ENCODE data around the gene HMGN3. TPM values are rescaled to one million over a fixed set of nuclear protein-coding genes. Genes with fewer than 3 reads are reported as not detected.

Gene HMGN3
- total RNA-seq, 4 donors from 2014 or later, result 40.8 to 104 (median 82.1) TPM

- Histone ChIP-seq H3K27ac (no peak overlapping the region), H3K4me1 (no peaks in the 10 kb centered on the region), H3K4me3 (no peak overlapping the region), H3K36me3 (no peaks in the 10 kb centered on the region), H3K27me3 (no peaks in the 10 kb centered on the region), H3K9me3 (no peaks in the 10 kb centered on the region)
- no peak for DNase-seq (ENCODE audit: low spot score in 2 of 2)
- TF ChIP-seq POLR2A (IDR thresholded peaks at IDR 0.05) (no peak), EP300 (IDR thresholded peaks at IDR 0.05) (no peak)
- TF ChIP-seq, protein P1, sequence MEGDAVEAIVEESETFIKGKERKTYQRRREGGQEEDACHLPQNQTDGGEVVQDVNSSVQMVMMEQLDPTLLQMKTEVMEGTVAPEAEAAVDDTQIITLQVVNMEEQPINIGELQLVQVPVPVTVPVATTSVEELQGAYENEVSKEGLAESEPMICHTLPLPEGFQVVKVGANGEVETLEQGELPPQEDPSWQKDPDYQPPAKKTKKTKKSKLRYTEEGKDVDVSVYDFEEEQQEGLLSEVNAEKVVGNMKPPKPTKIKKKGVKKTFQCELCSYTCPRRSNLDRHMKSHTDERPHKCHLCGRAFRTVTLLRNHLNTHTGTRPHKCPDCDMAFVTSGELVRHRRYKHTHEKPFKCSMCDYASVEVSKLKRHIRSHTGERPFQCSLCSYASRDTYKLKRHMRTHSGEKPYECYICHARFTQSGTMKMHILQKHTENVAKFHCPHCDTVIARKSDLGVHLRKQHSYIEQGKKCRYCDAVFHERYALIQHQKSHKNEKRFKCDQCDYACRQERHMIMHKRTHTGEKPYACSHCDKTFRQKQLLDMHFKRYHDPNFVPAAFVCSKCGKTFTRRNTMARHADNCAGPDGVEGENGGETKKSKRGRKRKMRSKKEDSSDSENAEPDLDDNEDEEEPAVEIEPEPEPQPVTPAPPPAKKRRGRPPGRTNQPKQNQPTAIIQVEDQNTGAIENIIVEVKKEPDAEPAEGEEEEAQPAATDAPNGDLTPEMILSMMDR (IDR thresholded peaks at IDR 0.05), result no peak
- 56 to 65% methylated on average over 1 of the region's 1 CpG for WGBS, 2 donors
Observed at GRCh38 chr6:79159846-79160245, 74.6 kb downstream of the HMGN3 start.

GRCh38 chr6:79158856-79159516 lies 75.5 kb downstream of the HMGN3 start:
- Histone ChIP-seq H3K27ac (no peak overlapping the region), H3K9me3 (no peaks in the 10 kb centered on the region), H3K4me1 (no peaks in the 10 kb centered on the region), H3K4me3 (no peak overlapping the region), H3K36me3 (no peaks in the 10 kb centered on the region), H3K27me3 (no peaks in the 10 kb centered on the region)
- TF ChIP-seq, protein P1 (IDR thresholded peaks at IDR 0.05), result no peak
- no peak for TF ChIP-seq POLR2A (IDR thresholded peaks at IDR 0.05)
- TF ChIP-seq EP300 (IDR thresholded peaks at IDR 0.05), result no peak
- no peak for DNase-seq (ENCODE audit: low spot score in 2 of 2)
- whole genome bisulfite sequencing, 2 donors, result 92 to 94% methylated on average over 5 of the region's 5 CpGs

DNA sequence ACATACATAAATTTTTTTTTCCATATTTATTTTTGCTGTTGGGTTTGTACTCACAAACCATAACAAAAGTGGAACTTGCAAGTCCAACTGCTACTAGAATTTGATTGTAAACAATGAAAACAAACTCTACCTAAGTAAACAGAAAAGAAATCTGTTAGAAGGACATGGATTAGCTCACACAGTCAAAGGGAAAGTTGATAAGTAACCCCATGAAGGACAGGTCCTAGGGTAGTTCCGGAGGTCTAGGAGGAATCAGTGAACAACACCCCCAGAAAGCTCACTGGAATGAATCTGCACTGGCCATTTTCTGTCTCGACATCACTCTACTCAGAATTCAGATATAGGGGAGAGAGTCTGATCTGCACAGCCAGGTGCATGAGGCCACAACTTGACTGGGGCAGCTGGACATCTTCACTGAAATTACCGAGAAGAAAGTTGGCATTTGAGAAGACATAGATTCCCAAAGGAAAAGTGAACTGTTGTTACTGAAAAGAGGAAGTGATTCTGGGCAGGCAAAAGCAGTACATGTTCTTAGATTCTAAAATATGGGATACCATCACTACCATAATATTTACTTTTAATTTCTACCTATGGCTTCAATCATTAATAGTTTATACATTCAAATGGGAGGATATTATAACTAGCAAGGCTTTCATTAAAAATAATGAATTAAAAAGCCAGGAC lies 76.4 kb downstream of the HMGN3 start:
- no peak for TF ChIP-seq EP300 (IDR thresholded peaks at IDR 0.05)
- TF ChIP-seq POLR2A (IDR thresholded peaks at IDR 0.05), result no peak
- TF ChIP-seq, protein P1 (IDR thresholded peaks at IDR 0.05), result no peak
- WGBS, 2 donors, result 72% methylated on average over 3 of the region's 3 CpGs
- no peaks in the 10 kb centered on the region for H3K36me3 ChIP-seq
- no peaks in the 10 kb centered on the region for H3K27me3 ChIP-seq
- H3K4me3 ChIP-seq, result no peak overlapping the region
- no peak overlapping the region for H3K27ac ChIP-seq
- H3K9me3 ChIP-seq, result no peaks in the 10 kb centered on the region
- DNase-seq (ENCODE audit: low spot score in 2 of 2), result no peak
- H3K4me1 ChIP-seq, result no peaks in the 10 kb centered on the region

DNA sequence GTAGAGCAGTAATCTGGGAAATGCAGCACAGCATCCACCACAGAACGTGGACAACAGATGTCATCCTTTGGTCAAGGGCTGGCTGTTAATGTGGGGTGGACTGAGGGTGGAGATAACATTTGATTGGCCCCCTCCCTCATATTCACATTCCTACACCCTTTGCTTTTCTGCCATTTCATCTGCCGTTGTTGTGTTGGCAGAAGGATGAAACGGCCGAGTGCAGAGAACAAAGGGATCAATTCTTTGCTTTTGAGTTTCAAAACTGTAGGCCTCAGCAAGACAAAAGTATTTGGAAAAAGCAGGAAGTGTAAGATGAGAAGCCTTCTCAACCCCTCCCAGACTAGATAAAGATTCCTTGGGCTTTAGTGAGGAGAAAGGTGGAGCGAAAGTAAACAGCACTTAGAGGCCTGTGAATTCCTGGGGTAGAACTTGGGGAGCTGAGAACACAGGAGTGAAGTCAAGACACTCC lies 82.2 kb downstream of the HMGN3 start:
- Histone ChIP-seq H3K27me3 (no peaks in the 10 kb centered on the region), H3K36me3 (no peaks in the 10 kb centered on the region), H3K27ac (no peak overlapping the region), H3K9me3 (no peaks in the 10 kb centered on the region), H3K4me1 (no peaks in the 10 kb centered on the region), H3K4me3 (no peak overlapping the region)
- WGBS, 2 donors, result 33 to 41% methylated on average over 5 of the region's 5 CpGs
- TF ChIP-seq, protein P1 (IDR thresholded peaks at IDR 0.05), result no peak
- TF ChIP-seq POLR2A (IDR thresholded peaks at IDR 0.05) (no peak), EP300 (IDR thresholded peaks at IDR 0.05) (no peak)
- DNase-seq (ENCODE audit: low spot score in 2 of 2), result no peak

Other genes with a start within 250 kb of the HMGN3 start
- 10 to 100 TPM; 32.2 to 41.0 (median 36.8) TPM for gene PHIP, start 156.4 kb downstream of the HMGN3 start, total RNA-seq